ENCODE data around the gene MYCL.
A peak's percentile ranks its signal among the peaks of the same experiment; 100 is the strongest.
"Not testable (repeated sequence)": the region's sequence is repeated elsewhere in the genome, so short reads cannot be mapped to it uniquely, and the experiment has no call there.

Gene MYCL

GRCh38 chr1:39877980-39878956 is 23.4 kb downstream of the MYCL start:
- no peak for DNase-seq (ENCODE audit: low read depth in 2 of 2)
- no peak for TF ChIP-seq CTCF (IDR thresholded peaks at IDR 0.05; ENCODE audit: low read depth, low read length)
- no peak overlapping the region for H3K4me3 ChIP-seq (replicated peaks in 1 of 2; ENCODE audit: low read depth in 2 of 2, low read length in 2 of 2)

GRCh38 chr1:39877231-39877778 is 24.4 kb downstream of the MYCL start:
- TF ChIP-seq CTCF (IDR thresholded peaks at IDR 0.05; ENCODE audit: low read depth, low read length), result no peak
- H3K4me3 ChIP-seq (replicated peaks in 1 of 2; ENCODE audit: low read depth in 2 of 2, low read length in 2 of 2), result no peak overlapping the region
- no peak for DNase-seq (ENCODE audit: low read depth in 2 of 2)

- TF ChIP-seq CTCF (IDR thresholded peaks at IDR 0.05; ENCODE audit: low read depth, low read length), result no peak
- H3K4me3 ChIP-seq (replicated peaks in 1 of 2; ENCODE audit: low read depth in 2 of 2, low read length in 2 of 2), result no peak overlapping the region
- no peak for DNase-seq (ENCODE audit: low read depth in 2 of 2)
Observed at GRCh38 chr1:39876144-39876543, 25.6 kb downstream of the MYCL start.

- no peak for TF ChIP-seq CTCF (IDR thresholded peaks at IDR 0.05; ENCODE audit: low read depth, low read length)
- peak in 1 of 2 donors; percentile 17 for DNase-seq (ENCODE audit: low read depth in 2 of 2)
- no peak overlapping the region for H3K4me3 ChIP-seq (replicated peaks in 1 of 2; ENCODE audit: low read depth in 2 of 2, low read length in 2 of 2)
Observed at GRCh38 chr1:39872698-39873097, 29.0 kb downstream of the MYCL start.

- no peak for TF ChIP-seq CTCF (IDR thresholded peaks at IDR 0.05; ENCODE audit: low read depth, low read length)
- H3K4me3 ChIP-seq (replicated peaks in 1 of 2; ENCODE audit: low read depth in 2 of 2, low read length in 2 of 2), result no peak overlapping the region
- no peak for DNase-seq (ENCODE audit: low read depth in 2 of 2)
Observed at GRCh38 chr1:39871796-39872195, 29.9 kb downstream of the MYCL start.

GRCh38 chr1:39871043-39871442 is 30.7 kb downstream of the MYCL start:
- not testable (repeated sequence) for H3K4me3 ChIP-seq (replicated peaks in 1 of 2; ENCODE audit: low read depth in 2 of 2, low read length in 2 of 2); DNase-seq (ENCODE audit: low read depth in 2 of 2)

- not testable (repeated sequence) for DNase-seq (ENCODE audit: low read depth in 2 of 2); H3K4me3 ChIP-seq (replicated peaks in 1 of 2; ENCODE audit: low read depth in 2 of 2, low read length in 2 of 2)
Observed at GRCh38 chr1:39869538-39870112, 32.1 kb downstream of the MYCL start.

Data from cardiac fibroblast (primary cell).